Spinal cord (tissue), 10 donors: Measurements from ENCODE around the gene GPR146. TPM values are rescaled to one million over a fixed set of nuclear protein-coding genes. Genes with fewer than 3 reads are reported as not detected.
A peak's percentile ranks its signal among the peaks of the same experiment; 100 is the strongest.

Experiments
- DNase-seq, 6 donors: peaks; one replicate each; pipeline versions ENCODE4 v3.0.0 to v3.0.0-alpha.2; 2013 to 2015; ENCODE audit warnings: low spot score in 6 of 6, low read depth in 4 of 6
- H3K27ac ChIP-seq: one replicate; pipeline ENCODE4 v1.5.1; 2013; ENCODE audit warnings: low read depth, low read length, control low read depth
- H3K27me3 ChIP-seq: one replicate; pipeline ENCODE4 v1.6.1; 2013; ENCODE audit warnings: low read length; ENCODE audit not compliant: control insufficient read depth, insufficient read depth
- H3K36me3 ChIP-seq: one replicate; pipeline ENCODE4 v1.6.1; 2013; ENCODE audit warnings: low read length; ENCODE audit not compliant: control insufficient read depth, insufficient read depth
- H3K4me1 ChIP-seq: one replicate; pipeline ENCODE4 v1.6.1; 2013; ENCODE audit warnings: low read length; ENCODE audit not compliant: control insufficient read depth, insufficient read depth
- H3K4me3 ChIP-seq: one replicate; pipeline ENCODE4 v1.5.1; 2013; ENCODE audit warnings: low read depth, low read length, control low read depth
- H3K9me3 ChIP-seq: one replicate; pipeline ENCODE4 v1.6.1; 2013; ENCODE audit warnings: low read length; ENCODE audit not compliant: control insufficient read depth, insufficient read depth
- WGBS: methylation state at CpG from one replicate; pipeline ENCODE4 v1.1.5; 2013; ENCODE audit warnings: missing lambda C conversion rate; ENCODE audit not compliant: insufficient coverage; 5-methylcytosine and 5-hydroxymethylcytosine counted together
- polyA plus RNA-seq, 2 donors: library from polyadenylated mRNA; unstranded; fragments of 120-200 nt; gene quantifications; one replicate each; pipeline ENCODE4 v1.2.1, GENCODE V29; 2013; ENCODE audit not compliant: insufficient read length in 2 of 2
- total RNA-seq, 2 donors: library from RNA; depleted of rRNA in 1 of 2; stranded (reverse); fragments of 120-200 nt in 1 of 2; fragments of >200 nt in 1 of 2; gene quantifications; one replicate each; pipeline versions ENCODE4 v1.2.3 to v1.2.4, GENCODE V29; 2013 to 2014
- donor health status: healthy.

The GPR146 gene
- total and polyA plus RNA-seq, 4 donors: 3.2 to 6.4 (median 3.9) TPM

DNA sequence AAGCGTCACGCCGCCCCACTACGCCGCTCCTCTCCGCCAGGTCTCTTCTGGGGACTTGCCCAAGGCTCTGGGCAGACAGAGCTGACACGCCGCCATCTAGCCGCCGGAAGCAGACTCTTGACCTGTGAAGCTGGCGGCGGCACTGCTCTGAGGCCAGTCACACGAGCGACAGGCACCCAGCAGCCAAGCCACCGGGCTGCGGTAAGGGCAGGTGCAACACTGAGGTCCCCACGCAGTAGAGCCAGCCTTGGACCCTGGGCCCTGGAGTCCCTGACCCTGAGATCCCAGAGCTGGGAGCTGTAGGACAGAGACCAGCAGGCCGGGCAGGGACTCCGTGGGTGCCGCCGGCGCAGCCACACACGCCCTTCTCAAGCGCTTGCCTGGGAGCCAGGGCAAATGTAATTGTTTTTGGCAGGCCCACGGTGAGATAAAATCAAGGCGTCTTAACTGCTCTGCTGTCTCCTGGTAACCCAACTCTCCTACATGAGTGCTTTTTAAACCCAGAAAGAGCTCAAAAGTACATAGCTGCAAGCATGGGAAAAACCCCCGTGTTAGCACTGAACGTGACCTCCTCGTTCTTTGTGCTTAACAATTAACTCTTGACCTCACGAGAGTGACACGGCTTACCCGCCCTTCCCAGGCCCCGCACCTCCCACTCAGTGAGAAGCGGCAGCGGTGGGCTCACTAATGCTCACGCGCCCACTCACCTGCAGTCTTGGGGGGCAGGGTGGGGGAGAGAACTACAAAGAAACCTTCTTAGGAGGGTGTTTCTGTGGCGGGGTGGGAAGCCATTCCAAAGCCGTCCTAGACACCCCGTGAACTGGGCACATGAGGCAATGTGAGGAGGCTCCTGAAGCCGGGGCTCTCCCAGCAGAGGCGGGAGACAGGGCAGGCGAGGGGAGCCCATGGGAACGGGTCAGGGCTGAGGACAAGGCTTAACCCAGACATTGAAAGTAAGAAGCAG is 52.1 kb downstream of the GPR146 start:
- Histone ChIP-seq H3K36me3 (peaks cover 68% of the 10 kb centered on the region), H3K27ac (peak overlapping the region; percentile 11), H3K4me1 (peaks cover 43% of the 10 kb centered on the region), H3K4me3 (no peak overlapping the region), H3K9me3 (no peaks in the 10 kb centered on the region), H3K27me3 (no peaks in the 10 kb centered on the region)
- 53% methylated on average over 35 of the region's 44 CpGs for WGBS
- peak in 2 of 6 donors; percentile 31 to 50 for DNase-seq

DNA sequence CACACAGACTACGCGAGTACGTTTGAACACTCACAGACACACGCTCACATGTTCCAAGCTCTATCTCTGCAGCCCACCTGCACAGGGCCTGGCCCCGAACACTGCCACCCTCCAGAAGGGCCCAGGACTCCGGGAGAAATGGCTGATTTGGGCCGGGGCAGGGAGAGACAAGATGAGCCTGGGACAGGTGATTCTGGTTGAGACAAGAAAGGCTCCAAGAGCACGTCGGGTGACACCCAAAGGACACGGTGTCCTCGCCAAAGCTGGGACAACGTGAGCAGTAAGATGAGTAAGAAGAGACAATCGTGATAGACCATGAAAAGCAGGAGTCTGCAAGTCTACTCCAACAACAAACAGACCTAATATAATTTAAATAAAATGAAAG is 52.8 kb downstream of the GPR146 start:
- DNase-seq: no peak
- Histone ChIP-seq H3K4me3 (no peak overlapping the region), H3K36me3 (peaks cover 68% of the 10 kb centered on the region), H3K27me3 (no peaks in the 10 kb centered on the region), H3K4me1 (peaks cover 49% of the 10 kb centered on the region), H3K27ac (no peak overlapping the region), H3K9me3 (no peaks in the 10 kb centered on the region)
- 85% methylated on average over 7 of the region's 13 CpGs for WGBS

DNA sequence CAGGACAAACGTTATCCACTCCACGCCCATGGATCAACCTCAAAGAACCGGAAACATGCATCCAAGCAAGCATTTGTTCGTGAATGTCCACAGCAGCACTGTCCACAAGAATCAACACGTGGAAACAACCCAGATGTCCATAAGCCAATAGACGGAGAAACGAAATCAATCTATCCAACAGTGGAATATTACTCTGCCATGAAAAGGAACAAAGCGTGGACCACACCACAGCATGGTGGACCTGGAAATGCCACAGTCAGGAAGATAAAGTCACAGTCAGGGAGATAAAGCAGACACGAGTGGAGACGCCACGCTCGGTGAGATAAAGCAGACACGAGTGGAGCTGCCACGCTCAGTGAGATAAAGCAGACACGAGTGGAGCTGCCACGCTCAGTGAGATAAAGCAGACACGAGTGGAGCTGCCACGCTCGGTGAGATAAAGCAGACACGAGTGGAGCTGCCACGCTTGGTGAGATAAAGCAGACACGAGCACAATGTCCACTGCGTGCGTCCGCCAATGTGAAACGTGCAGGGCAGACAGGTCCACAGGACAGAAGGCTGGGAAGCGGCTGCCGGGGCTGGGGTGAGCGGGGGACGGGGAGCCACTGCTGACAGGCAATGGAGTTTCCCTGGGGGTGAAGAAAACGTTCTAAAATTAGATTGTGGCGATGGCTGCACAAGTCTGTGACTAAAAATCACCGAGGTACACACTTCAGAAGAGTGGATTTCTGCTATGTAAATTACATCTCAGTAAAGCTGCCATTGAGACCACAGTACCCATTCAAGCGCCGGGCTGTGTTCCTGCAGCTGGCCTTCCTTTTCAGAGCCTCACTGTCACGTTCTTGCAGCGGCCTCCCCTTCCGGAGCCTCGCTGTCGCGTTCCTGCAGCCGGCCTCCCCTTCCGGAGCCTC is 54.2 kb downstream of the GPR146 start:
- Histone ChIP-seq H3K4me1 (peaks cover 60% of the 10 kb centered on the region), H3K36me3 (peaks cover 57% of the 10 kb centered on the region), H3K9me3 (no peaks in the 10 kb centered on the region), H3K27me3 (no peaks in the 10 kb centered on the region), H3K27ac (no peak overlapping the region), H3K4me3 (no peak overlapping the region)
- DNase-seq: no peak
- WGBS: 96% methylated on average over 30 of the region's 43 CpGs

DNA sequence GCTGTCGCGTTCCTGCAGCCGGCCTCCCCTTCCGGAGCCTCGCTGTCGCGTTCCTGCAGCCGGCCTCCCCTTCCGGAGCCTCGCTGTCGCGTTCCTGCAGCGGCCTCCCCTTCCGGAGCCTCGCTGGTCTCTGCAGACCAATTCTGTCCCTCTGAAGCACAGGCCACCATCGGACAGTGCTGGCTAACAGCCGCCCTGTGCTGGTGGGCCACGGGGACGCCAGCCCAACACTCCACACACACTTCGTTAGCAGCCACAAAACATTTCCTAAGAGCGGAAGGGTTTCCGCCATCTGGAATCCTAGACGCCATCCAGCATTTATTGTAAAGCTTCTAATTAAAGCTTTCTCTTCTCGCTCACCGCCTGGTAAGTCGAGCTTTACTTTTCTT is 54.8 kb downstream of the GPR146 start:
- H3K36me3 ChIP-seq: peaks cover 58% of the 10 kb centered on the region
- no peaks in the 10 kb centered on the region for H3K9me3 ChIP-seq
- peaks cover 67% of the 10 kb centered on the region for H3K4me1 ChIP-seq
- no peak for DNase-seq
- H3K4me3 ChIP-seq: no peak overlapping the region
- no peaks in the 10 kb centered on the region for H3K27me3 ChIP-seq
- WGBS: 90% methylated on average over 11 of the region's 26 CpGs
- no peak overlapping the region for H3K27ac ChIP-seq

DNA sequence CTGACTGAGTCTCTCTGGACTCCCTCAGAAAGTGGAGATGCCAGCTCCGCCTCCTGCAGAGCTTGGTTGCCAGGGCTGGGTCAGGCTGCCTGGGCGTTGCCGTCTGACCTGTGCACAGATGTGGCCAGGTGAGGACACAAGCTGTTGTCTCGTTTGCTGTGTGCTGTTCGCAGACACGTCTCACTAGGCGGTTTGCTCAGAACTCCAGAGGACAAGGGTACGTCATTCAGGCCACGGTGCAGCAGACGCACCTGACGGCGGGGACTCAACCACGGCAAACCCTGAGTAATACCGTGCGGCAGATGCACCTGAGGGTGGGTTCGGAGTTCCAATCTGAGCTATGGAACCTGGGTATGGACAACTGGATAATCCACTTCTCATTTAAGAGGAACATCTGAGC is 55.3 kb downstream of the GPR146 start:
- 93% methylated on average over 16 of the region's 16 CpGs for WGBS

DNA sequence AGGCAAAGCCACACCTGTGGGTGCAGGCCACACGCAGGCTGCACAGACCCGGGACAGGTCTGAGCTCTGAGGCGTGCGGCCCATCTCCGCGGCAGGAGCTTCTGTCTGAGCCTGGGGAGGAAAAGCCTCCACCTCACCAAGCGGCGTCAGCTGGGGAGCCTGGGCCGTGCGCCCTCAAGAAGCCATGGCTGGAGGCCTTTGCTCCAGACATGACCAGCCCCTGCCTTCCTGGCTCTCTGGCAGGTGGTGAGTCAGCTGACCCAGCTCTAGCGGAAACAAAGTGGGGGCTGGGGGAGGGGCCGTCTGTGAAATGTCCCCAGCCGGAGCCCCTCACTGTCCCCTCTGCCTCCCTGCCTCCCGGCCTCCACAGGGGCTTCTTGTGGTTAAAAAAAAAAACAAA is 56.0 kb downstream of the GPR146 start:
- Histone ChIP-seq H3K27ac (no peak overlapping the region), H3K4me3 (no peak overlapping the region), H3K36me3 (peaks cover 56% of the 10 kb centered on the region), H3K4me1 (peaks cover 69% of the 10 kb centered on the region), H3K27me3 (no peaks in the 10 kb centered on the region), H3K9me3 (no peaks in the 10 kb centered on the region)
- 67% methylated on average over 6 of the region's 14 CpGs for WGBS
- no peak for DNase-seq

More for the DNA sequence above, 55.3 kb downstream of the GPR146 start:
- no peaks in the 10 kb centered on the region for H3K9me3 ChIP-seq
- H3K4me3 ChIP-seq: no peak overlapping the region
- no peaks in the 10 kb centered on the region for H3K27me3 ChIP-seq
- no peak for DNase-seq
- peaks cover 58% of the 10 kb centered on the region for H3K36me3 ChIP-seq
- no peak overlapping the region for H3K27ac ChIP-seq
- H3K4me1 ChIP-seq: peaks cover 70% of the 10 kb centered on the region

DNA sequence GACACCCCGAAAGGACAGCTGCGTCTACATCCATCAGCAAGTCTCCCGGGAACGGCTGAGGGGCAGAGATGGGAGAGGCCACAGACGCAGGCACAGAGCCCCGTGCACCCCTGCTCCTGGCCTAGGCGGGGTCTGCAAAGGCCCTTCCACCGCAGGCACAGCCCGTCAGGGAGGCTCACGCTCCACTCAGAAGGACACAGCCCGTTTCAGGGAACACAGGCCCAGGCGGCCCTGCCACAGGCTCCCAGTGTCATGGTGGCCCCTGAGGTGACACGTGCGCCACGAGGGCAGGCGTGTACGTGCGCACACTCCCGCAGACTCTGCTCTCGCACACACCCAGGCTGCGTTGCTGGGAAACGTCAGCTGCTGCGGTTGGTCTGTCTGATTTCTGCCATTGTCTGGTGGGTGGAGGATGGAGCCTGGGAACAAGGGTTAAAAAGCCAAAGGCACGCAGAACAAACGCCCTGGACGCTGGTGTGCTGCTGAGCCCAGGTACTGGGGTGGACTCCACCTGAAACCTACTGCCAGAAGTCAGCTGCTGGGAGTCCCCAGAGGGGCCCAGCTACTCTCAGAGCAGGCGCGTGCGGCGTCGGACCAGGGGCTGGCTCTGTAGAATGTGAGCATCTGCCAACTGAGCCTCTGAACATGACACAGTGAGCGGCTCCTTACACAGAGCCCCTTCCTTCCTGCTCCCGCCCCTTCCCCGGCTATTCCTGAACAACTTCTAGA is 56.7 kb downstream of the GPR146 start:
- WGBS: 58% methylated on average over 32 of the region's 34 CpGs
- no peak overlapping the region for H3K4me3 ChIP-seq
- peak in 1 of 6 donors; percentile 44 for DNase-seq
- H3K4me1 ChIP-seq: peaks cover 66% of the 10 kb centered on the region
- H3K36me3 ChIP-seq: peaks cover 54% of the 10 kb centered on the region
- no peaks in the 10 kb centered on the region for H3K27me3 ChIP-seq
- H3K9me3 ChIP-seq: no peaks in the 10 kb centered on the region
- no peak overlapping the region for H3K27ac ChIP-seq

DNA sequence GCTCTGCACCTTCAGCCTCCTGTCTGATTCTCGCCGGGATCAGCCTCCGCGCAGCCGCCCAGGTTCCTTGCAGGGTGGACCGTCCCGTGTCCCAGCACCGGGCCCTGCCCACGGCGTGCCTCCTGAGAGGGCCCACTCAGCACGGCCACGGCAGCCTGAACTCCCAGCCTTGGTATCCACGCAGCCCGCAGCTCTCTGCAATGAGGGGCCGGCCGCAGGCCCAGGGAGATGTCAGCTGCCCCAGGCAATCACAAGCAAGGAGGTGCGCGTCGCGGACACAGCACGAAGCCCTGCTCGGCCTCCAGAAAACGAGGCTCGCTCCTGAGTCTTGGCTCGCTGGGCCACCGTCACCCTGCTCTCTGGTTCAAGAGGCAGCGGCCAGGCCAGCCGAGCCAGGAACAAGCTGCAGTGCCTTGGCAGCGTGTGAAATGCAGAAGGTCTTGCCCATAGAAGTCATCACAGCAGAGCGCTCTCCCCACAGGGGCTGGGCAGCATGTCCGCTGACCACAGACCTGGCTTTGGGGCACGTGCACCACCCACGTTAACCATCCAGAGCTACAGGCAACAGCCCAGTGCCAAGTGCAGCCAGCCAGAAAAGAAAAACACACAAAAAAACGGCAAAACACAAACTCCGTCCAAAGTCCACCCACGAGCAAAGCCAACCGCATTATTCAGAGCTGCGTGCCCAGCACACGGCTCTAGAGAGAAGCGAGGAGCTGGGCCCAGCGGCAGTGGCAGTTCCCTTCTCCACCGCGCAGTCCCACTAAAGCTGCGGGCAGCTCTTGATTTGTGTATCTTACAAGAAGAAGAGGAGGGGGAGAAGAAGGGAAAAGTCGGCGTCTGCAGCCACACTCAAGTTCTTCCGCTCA is 57.5 kb downstream of the GPR146 start:
- no peaks in the 10 kb centered on the region for H3K27me3 ChIP-seq
- H3K4me3 ChIP-seq: no peak overlapping the region
- peak in 1 of 6 donors; percentile 36 for DNase-seq
- no peaks in the 10 kb centered on the region for H3K9me3 ChIP-seq
- WGBS: 67% methylated on average over 39 of the region's 47 CpGs
- H3K27ac ChIP-seq: peak overlapping the region; percentile 33
- peaks cover 66% of the 10 kb centered on the region for H3K4me1 ChIP-seq
- H3K36me3 ChIP-seq: peaks cover 58% of the 10 kb centered on the region
